Skeletal muscle tissue (tissue), 4 donors: ENCODE data around the gene ABCC5. TPM values are rescaled to one million over a fixed set of nuclear protein-coding genes. Genes with fewer than 3 reads are reported as not detected.
"Not testable (repeated sequence)": the region's sequence is repeated elsewhere in the genome, so short reads cannot be mapped to it uniquely, and the experiment has no call there.

Experiments
- H3K27ac ChIP-seq: one replicate; pipeline ENCODE4 v1.7.0; 2013; ENCODE audit warnings: mild to moderate bottlenecking, low read depth, low read length, inconsistent platforms
- H3K27me3 ChIP-seq, 3 donors: one replicate each; pipeline ENCODE4 v1.7.0; 2013; ENCODE audit warnings: low read length in 3 of 3; ENCODE audit not compliant: control insufficient read depth in 3 of 3, insufficient read depth in 3 of 3
- H3K36me3 ChIP-seq, 3 donors: one replicate each; pipeline ENCODE4 v1.7.0; 2013; ENCODE audit warnings: low read length in 3 of 3; ENCODE audit not compliant: control insufficient read depth in 3 of 3, insufficient read depth in 3 of 3
- H3K4me1 ChIP-seq, 3 donors: one replicate each; pipeline ENCODE4 v1.7.0; 2013; ENCODE audit warnings: low read length in 3 of 3, mild to moderate bottlenecking in 3 of 3; ENCODE audit not compliant: control insufficient read depth in 3 of 3, insufficient read depth in 3 of 3
- H3K4me3 ChIP-seq, 3 donors: one replicate each; pipeline ENCODE4 v1.7.0; 2013; ENCODE audit warnings: low read length in 3 of 3
- H3K9ac ChIP-seq, 3 donors: one replicate each; pipeline ENCODE4 v1.7.0; 2013; ENCODE audit warnings: low read length in 3 of 3, mild to moderate bottlenecking in 3 of 3, moderate library complexity in 2 of 3, low read depth in 1 of 3
- H3K9me3 ChIP-seq, 3 donors: one replicate each; pipeline ENCODE4 v1.7.0; 2013; ENCODE audit warnings: low read length in 3 of 3; ENCODE audit not compliant: control insufficient read depth in 3 of 3
- total RNA-seq: library from RNA; depleted of rRNA; stranded (reverse); fragments of >200 nt; gene quantifications from one replicate; pipeline ENCODE4 v1.2.3, GENCODE V29; 2014
- donor health status: Osteomylitis.

Gene ABCC5
- total RNA-seq, 1 donor from 2014 or later, result 17.7 TPM

GRCh38 chr3:184016811-184017671 lies 643 bp downstream of the ABCC5 start:
- no peaks in the 10 kb centered on the region for H3K9me3 ChIP-seq
- H3K4me1 ChIP-seq, result peaks cover 15 to 35% (median 24%) of the 10 kb centered on the region in 3 donors
- peak overlapping the region; percentile 90 to 97 (median 91) for H3K9ac ChIP-seq
- H3K27me3 ChIP-seq, result no peaks in the 10 kb centered on the region
- H3K4me3 ChIP-seq, result peak overlapping the region; percentile 96 to 100 (median 98)
- H3K27ac ChIP-seq, result peak overlapping the region; percentile 89
- peaks cover 5 to 12% (median 11%) of the 10 kb centered on the region in 3 donors for H3K36me3 ChIP-seq

DNA sequence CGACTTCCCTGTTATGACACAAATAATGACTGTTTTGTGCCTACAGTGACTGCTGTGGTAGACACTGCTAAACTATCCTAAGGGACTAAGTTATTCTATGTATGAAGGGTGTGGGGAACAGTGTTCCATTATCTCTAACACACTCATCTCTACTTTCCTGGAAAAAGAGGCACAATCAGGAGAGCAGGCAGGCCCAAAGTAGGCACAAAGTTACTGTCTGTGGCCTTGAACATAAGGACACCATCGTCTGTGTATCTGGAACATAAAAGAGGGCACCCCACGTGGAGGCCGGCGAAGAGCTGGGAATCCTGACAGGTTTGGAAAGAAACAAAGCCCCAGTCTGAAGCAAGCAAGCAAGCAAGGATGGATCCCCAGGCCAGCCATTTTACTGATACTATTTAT lies 1.5 kb downstream of the ABCC5 start:
- Histone ChIP-seq H3K4me3 (peak overlapping the region; percentile 70 to 100 (median 98)), H3K27ac (peak overlapping the region; percentile 89), H3K4me1 (peaks cover 15 to 35% (median 24%) of the 10 kb centered on the region in 3 donors), H3K9ac (peak overlapping the region; percentile 79 to 97 (median 86)), H3K27me3 (no peaks in the 10 kb centered on the region), H3K36me3 (peaks cover 11 to 16% (median 13%) of the 10 kb centered on the region in 3 donors), H3K9me3 (no peaks in the 10 kb centered on the region)

DNA sequence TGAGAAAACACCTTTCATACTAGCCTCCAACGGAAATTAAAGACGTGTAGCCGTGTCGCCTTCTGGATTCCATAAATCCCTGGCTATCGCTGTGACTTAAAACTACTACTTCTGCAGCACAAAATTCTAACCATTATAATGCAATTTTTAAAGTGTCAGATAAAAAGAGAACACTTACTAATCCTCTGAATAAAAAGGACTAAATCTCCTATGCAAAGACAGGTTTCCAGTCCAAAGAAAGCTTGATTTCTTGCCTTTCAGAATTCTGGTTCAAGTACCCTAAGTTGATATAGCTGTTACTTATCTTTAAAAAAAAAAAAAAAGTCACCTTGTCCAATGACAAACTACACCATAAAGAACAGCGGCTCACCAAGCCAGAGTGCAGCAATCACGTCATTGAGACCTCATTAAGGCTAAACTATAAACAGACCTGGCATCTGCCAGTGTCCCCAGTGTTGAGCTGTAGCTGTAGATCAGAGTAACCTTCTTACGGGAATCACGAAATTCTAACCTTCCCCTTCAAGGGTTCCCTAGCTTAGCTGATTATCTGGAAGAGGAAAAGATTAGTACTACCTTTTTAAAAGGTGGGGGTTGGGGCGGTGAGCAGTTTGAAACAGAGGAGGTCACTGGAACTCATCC lies 2.2 kb downstream of the ABCC5 start:
- peak overlapping the region; percentile 70 to 100 (median 74) for H3K4me3 ChIP-seq
- H3K9ac ChIP-seq, result peak overlapping the region; percentile 79 to 97 (median 86)
- peaks cover 11 to 17% (median 14%) of the 10 kb centered on the region in 3 donors for H3K36me3 ChIP-seq
- H3K27ac ChIP-seq, result peak overlapping the region; percentile 89
- no peaks in the 10 kb centered on the region for H3K9me3 ChIP-seq
- no peaks in the 10 kb centered on the region for H3K27me3 ChIP-seq
- peaks cover 15 to 35% (median 24%) of the 10 kb centered on the region in 3 donors for H3K4me1 ChIP-seq

DNA sequence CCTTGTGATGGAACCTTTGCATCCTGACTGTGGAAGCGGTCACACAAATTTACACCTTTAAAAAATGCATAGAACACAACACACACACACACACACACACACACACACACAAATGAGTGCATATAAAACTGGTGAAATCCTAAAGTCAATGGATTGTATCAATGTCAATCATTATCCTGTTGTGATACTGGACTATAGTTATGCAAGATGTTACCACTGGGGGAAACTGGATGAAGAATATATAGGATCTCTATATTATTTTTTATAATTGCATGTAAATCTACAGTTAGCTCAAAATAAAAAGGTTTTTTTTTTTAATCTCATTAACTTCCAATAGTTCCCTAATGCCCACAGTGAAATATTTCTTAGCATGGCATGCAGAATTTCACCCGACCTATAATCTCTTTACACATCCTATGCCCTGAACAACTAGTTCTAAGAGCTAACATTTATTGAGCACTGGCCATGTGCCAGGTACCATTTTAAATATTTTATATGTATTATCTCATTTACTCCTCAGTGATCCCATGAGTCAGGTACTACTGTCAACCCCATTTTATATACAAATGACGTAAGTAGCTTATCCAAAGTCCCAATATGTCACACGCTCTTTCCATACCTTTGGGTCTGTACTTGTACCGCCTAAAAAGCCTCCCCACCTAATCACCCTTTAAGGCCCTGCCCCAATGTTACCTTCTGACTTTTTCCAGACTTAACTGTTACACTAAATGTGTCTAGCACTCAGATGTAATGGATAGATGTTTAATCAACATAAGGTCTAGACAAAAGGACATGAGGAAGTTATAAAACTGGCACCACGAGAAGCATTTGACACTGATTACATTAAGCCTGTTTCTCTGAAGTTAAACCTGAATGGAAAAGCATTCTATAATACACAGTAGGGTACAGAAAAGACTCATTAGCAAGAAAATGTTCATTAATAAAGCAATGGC lies 5.5 kb downstream of the ABCC5 start:
- Histone ChIP-seq H3K27me3 (no peaks in the 10 kb centered on the region), H3K9ac (no peak overlapping the region), H3K27ac (no peak overlapping the region), H3K36me3 (peaks cover 14 to 27% (median 17%) of the 10 kb centered on the region in 3 donors), H3K4me1 (peaks cover 9 to 30% (median 27%) of the 10 kb centered on the region in 3 donors), H3K9me3 (no peaks in the 10 kb centered on the region), H3K4me3 (no peak overlapping the region)

DNA sequence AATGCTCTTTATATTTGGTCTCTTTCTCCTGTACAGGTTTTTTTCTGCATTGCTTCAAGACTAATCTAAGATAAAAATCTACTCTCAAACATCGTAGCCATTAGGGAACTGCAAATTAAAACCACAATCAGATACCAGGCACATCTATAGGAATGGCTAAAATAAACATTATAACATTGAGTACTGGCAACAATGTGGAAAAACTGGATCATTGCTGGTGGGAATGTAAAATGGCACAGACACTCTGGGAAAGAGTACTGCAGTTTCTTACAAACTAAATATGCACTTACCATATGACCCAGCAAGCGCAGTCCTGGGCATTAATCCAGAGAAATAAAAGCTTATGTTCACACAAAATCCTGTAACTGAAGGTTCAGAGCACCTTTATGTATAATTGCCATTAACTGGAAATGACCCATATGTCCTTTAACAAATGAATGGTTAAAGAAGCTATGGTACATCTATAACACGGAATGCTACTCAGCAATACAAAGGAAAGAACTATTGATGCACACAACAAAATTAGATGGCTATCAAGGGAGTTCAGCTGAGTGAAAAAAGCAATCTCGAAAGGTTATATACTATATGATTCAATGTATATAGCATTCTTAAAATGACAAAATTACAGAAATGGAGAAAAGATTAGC lies 6.3 kb downstream of the ABCC5 start:
- no peak overlapping the region for H3K4me3 ChIP-seq
- no peak overlapping the region for H3K27ac ChIP-seq
- no peaks in the 10 kb centered on the region for H3K27me3 ChIP-seq
- H3K9ac ChIP-seq, result no peak overlapping the region
- H3K36me3 ChIP-seq, result peaks cover 14 to 27% (median 17%) of the 10 kb centered on the region in 3 donors
- H3K9me3 ChIP-seq, result no peaks in the 10 kb centered on the region
- peaks cover under 1 to 23% (median 20%) of the 10 kb centered on the region in 3 donors for H3K4me1 ChIP-seq

GRCh38 chr3:184008161-184008560 lies 9.5 kb downstream of the ABCC5 start:
- Histone ChIP-seq H3K9ac (no peak overlapping the region), H3K9me3 (no peaks in the 10 kb centered on the region), H3K27me3 (no peaks in the 10 kb centered on the region), H3K27ac (no peak overlapping the region), H3K4me3 (no peak overlapping the region), H3K4me1 (peaks cover 26 to 45% (median 42%) of the 10 kb centered on the region in 3 donors), H3K36me3 (peaks cover 9 to 21% (median 12%) of the 10 kb centered on the region in 3 donors)

- H3K27me3 ChIP-seq, H3K4me3 ChIP-seq, H3K9me3 ChIP-seq, H3K9ac ChIP-seq: not testable (repeated sequence)
- peak overlapping the region; percentile 80 for H3K27ac ChIP-seq
- peaks cover 7 to 15% (median 9%) of the 10 kb centered on the region in 3 donors for H3K36me3 ChIP-seq
- H3K4me1 ChIP-seq, result peaks cover 27 to 49% (median 47%) of the 10 kb centered on the region in 3 donors
Measured at GRCh38 chr3:184007143-184007813, 10.4 kb downstream of the ABCC5 start.

- peak overlapping the region in 2 of 3 donors; percentile 6 to 33 for H3K4me3 ChIP-seq
Measured at GRCh38 chr3:184005941-184006507, 11.7 kb downstream of the ABCC5 start.

More at GRCh38 chr3:184005941-184006507, 11.7 kb downstream of the ABCC5 start:
- H3K27me3 ChIP-seq, result no peaks in the 10 kb centered on the region
- H3K27ac ChIP-seq, result peak overlapping the region; percentile 80
- H3K4me1 ChIP-seq, result peaks cover 27 to 59% (median 56%) of the 10 kb centered on the region in 3 donors
- H3K36me3 ChIP-seq, result peaks cover 0 to 11% (median 6%) of the 10 kb centered on the region in 3 donors
- peak overlapping the region; percentile 34 to 54 (median 52) for H3K9ac ChIP-seq
- no peaks in the 10 kb centered on the region for H3K9me3 ChIP-seq
